GM12892 (cell line): Measurements from ENCODE around the gene KIN.

ENCODE experiments used
- POLR2A ChIP-seq: IDR thresholded peaks from 2 replicates; pipeline ENCODE4 v1.6.1; 2011; ENCODE audit warnings: low read depth, low read length, control low read depth
- POLR2AphosphoS5 ChIP-seq: IDR thresholded peaks from 2 replicates; pipeline ENCODE4 v1.6.1; 2011; ENCODE audit warnings: low read depth, low read length, control low read depth
- TAF1 ChIP-seq: IDR thresholded peaks from 2 replicates; pipeline ENCODE4 v1.6.1; 2011; ENCODE audit warnings: low read depth, mild to moderate bottlenecking, control low read depth, low read length, borderline replicate concordance

DNA sequence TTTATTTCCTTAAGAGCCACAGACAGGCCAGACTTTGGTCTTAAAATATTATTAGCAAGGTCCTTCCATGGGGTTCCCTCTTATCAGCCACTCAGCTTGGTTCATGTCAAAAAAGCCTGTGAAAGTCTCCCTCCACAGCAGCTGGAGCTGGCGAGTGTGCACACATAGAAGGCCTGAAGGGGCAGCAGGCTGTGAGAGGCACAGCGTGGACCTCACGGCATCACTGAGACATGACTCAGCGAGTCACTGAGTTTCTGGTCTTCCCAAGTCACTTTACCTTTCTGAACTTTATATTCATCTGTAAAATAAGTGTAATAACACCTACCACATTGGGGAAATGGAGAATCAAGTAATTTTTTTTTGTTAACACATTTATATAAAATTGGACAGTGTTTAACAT is 39.2 kb upstream of the KIN start:
- TF ChIP-seq POLR2A (no peak), TAF1 (no peak), POLR2AphosphoS5 (no peak)
